SU-DHL-6 (cell line): ENCODE results near the gene ARID3C.
A peak's percentile ranks its signal among the peaks of the same experiment; 100 is the strongest.

Experiments
- H2AFZ ChIP-seq: fragments of 200-600 bp; sonication (generic); 2 replicates; pipeline ENCODE4 v1.6.1; 2014; ENCODE audit warnings: low read depth, mild to moderate bottlenecking, moderate library complexity, mixed read lengths, antibody characterized with exemption, low read length; ENCODE audit not compliant: severe bottlenecking
- H3F3A ChIP-seq: fragments of 200-600 bp; shearing (Covaris generic); 2 replicates; pipeline ENCODE4 v1.6.0; 2016; ENCODE audit warnings: antibody characterized with exemption, mild to moderate bottlenecking; ENCODE audit not compliant: insufficient read depth
- H3K27ac ChIP-seq: fragments of 200-600 bp; sonication (generic); 2 replicates; pipeline ENCODE4 v1.5.1; 2016; ENCODE audit warnings: low read depth, mild to moderate bottlenecking, low read length, moderate library complexity, mixed read lengths
- H3K27me3 ChIP-seq: fragments of 200-600 bp; sonication (generic), shearing (Covaris generic); 2 replicates; pipeline ENCODE4 v1.6.0; 2014; ENCODE audit warnings: mild to moderate bottlenecking, low read length
- H3K36me3 ChIP-seq: fragments of 200-600 bp; sonication (generic); 2 replicates; pipeline ENCODE4 v1.6.1; 2014; ENCODE audit warnings: mild to moderate bottlenecking, low read length, mixed read lengths
- H3K4me2 ChIP-seq: fragments of 300-600, 200-600 bp; shearing (Covaris generic), sonication (generic); 2 replicates; pipeline ENCODE4 v1.6.0; 2014; ENCODE audit warnings: low read length, low read depth, mild to moderate bottlenecking; ENCODE audit not compliant: poor library complexity, severe bottlenecking
- H3K4me3 ChIP-seq: fragments of 200-600 bp; sonication (generic); 2 replicates; pipeline ENCODE4 v1.5.1; 2014; ENCODE audit warnings: antibody characterized with exemption, low read length, mild to moderate bottlenecking, mixed read lengths; ENCODE audit not compliant: insufficient read depth, poor library complexity, severe bottlenecking
- H3K79me2 ChIP-seq: fragments of 200-600 bp; sonication (generic); 2 replicates; pipeline ENCODE4 v1.6.1; 2014; ENCODE audit warnings: mild to moderate bottlenecking, low read length, moderate library complexity; ENCODE audit not compliant: insufficient read depth
- H3K9ac ChIP-seq: fragments of 200-600 bp; sonication (generic); 2 replicates; pipeline ENCODE4 v1.7.0; 2014; ENCODE audit warnings: mild to moderate bottlenecking, low read length
- H3K9me2 ChIP-seq: fragments of 200-600 bp; sonication (generic); replicated peaks from 2 replicates; pipeline ENCODE4 v1.6.1; 2014; ENCODE audit warnings: low read length; ENCODE audit not compliant: insufficient read depth
- H3K9me3 ChIP-seq: fragments of 200-600 bp; sonication (generic); 2 replicates; pipeline ENCODE4 v1.6.1; 2014; ENCODE audit warnings: low read length, mixed read lengths; ENCODE audit not compliant: insufficient read depth
- H4K20me1 ChIP-seq: fragments of 200-600 bp; sonication (generic); 2 replicates; pipeline ENCODE4 v1.6.1; 2014; ENCODE audit warnings: low read depth, mild to moderate bottlenecking, antibody characterized with exemption, low read length, moderate library complexity, mixed read lengths
- CTCF ChIP-seq: fragments of 200-600 bp; sonication (generic); IDR thresholded peaks from one replicate; pipeline ENCODE4 v1.5.1; 2017; ENCODE audit warnings: antibody characterized with exemption, mild to moderate bottlenecking, low read length, moderate library complexity; ENCODE audit not compliant: insufficient read depth, poor library complexity, severe bottlenecking
- EZH2phosphoT487 ChIP-seq: fragments of 200-600 bp; sonication (generic), shearing (Covaris generic); conservative IDR thresholded peaks from 2 replicates; pipeline ENCODE4 v1.6.1; 2018; ENCODE audit warnings: mild to moderate bottlenecking, antibody characterized with exemption, low read length, moderate library complexity, mixed read lengths

ARID3C gene

GRCh38 chr9:34665381-34666250, 36.8 kb upstream of the ARID3C start:
- peak overlapping the region; percentile 72 for H3K27ac ChIP-seq
- peak overlapping the region; percentile 91 for H2AFZ ChIP-seq
- peak overlapping the region; percentile 86 for H3K4me3 ChIP-seq
- peak overlapping the region; percentile 81 for H3K4me2 ChIP-seq
- H3K9ac ChIP-seq: peak overlapping the region; percentile 75
- peaks cover 16% of the 10 kb centered on the region for H3F3A ChIP-seq
- H3K79me2 ChIP-seq: no peaks in the 10 kb centered on the region
- TF ChIP-seq EZH2phosphoT487 (no peak), CTCF (no peak)
- H3K9me3 ChIP-seq: no peaks in the 10 kb centered on the region
- H4K20me1 ChIP-seq: no peaks in the 10 kb centered on the region
- H3K9me2 ChIP-seq: no peaks in the 10 kb centered on the region
- no peaks in the 10 kb centered on the region for H3K36me3 ChIP-seq
- H3K27me3 ChIP-seq: no peaks in the 10 kb centered on the region

- no peaks in the 10 kb centered on the region for H3K27me3 ChIP-seq
- H3K4me3 ChIP-seq: peak overlapping the region; percentile 54
- peak overlapping the region; percentile 3; the same call in 1 of the 2 replicates for H3K27ac ChIP-seq
- H2AFZ ChIP-seq: peak overlapping the region; percentile 91
- TF ChIP-seq EZH2phosphoT487 (no peak), CTCF (no peak)
- no peaks in the 10 kb centered on the region for H3K79me2 ChIP-seq
- H3F3A ChIP-seq: peaks cover 16% of the 10 kb centered on the region
- H3K4me2 ChIP-seq: peak overlapping the region; percentile 81
- H3K9me2 ChIP-seq: no peaks in the 10 kb centered on the region
- no peaks in the 10 kb centered on the region for H4K20me1 ChIP-seq
- no peaks in the 10 kb centered on the region for H3K9me3 ChIP-seq
- H3K36me3 ChIP-seq: no peaks in the 10 kb centered on the region
- H3K9ac ChIP-seq: peak overlapping the region; percentile 52
These were observed 36.2 kb upstream of the ARID3C start for GRCh38 chr9:34665067-34665380.

GRCh38 chr9:34664281-34665066, 35.6 kb upstream of the ARID3C start:
- Histone ChIP-seq H3K9ac (peak overlapping the region; percentile 52), H3F3A (peaks cover 16% of the 10 kb centered on the region), H3K9me2 (no peaks in the 10 kb centered on the region), H3K79me2 (no peaks in the 10 kb centered on the region), H3K36me3 (no peaks in the 10 kb centered on the region), H3K27ac (peak overlapping the region; percentile 3; the same call in 1 of the 2 replicates), H3K9me3 (no peaks in the 10 kb centered on the region), H3K4me3 (peak overlapping the region; percentile 54), H3K4me2 (peak overlapping the region; percentile 81), H4K20me1 (no peaks in the 10 kb centered on the region), H3K27me3 (no peaks in the 10 kb centered on the region), H2AFZ (peak overlapping the region; percentile 91)
- TF ChIP-seq CTCF (peak; percentile 100), EZH2phosphoT487 (no peak)
